ENCODE results near the gene AVPR2. TPM values are rescaled to one million over a fixed set of nuclear protein-coding genes. Genes with fewer than 3 reads are reported as not detected.

Gene AVPR2
- total RNA-seq, 1 experiment from 2014 or later = not detected

- ChIA-PET CTCF (no interaction called here), POLR2A (no interaction called here), RAD21 (ENCODE audit: low non-redundant PET in 1 of 2, low total read pairs in 2 of 2, uncharacterized antibody in 2 of 2, unreplicated experiment in 2 of 2) (no interaction called here)
- peaks cover 6% of the 10 kb centered on the region; the same call in 1 of the 2 replicates for H3K27me3 ChIP-seq (ENCODE audit: insufficient read depth, low read length)
- DNase-seq (ENCODE audit: low read depth, low spot score) (no peak), ATAC-seq (no peak)
- no peak overlapping the region for H3K27ac ChIP-seq (ENCODE audit: low read depth, low read length)
- H3K36me3 ChIP-seq (ENCODE audit: control insufficient read depth in 1 of 2, insufficient read depth in 2 of 2, low read length in 2 of 2) = no peaks in the 10 kb centered on the region
- intact Hi-C loops (cut with micrococcal nuclease) = no loop called here
- no peak for TF ChIP-seq EGR1 (IDR thresholded peaks at IDR 0.05; ENCODE audit: low read depth)
- TF ChIP-seq SIN3A (IDR thresholded peaks at IDR 0.05; ENCODE audit: low read depth) = no peak
- TF ChIP-seq MAX (IDR thresholded peaks at IDR 0.05) = no peak
- TF ChIP-seq CBX3 (IDR thresholded peaks at IDR 0.05; ENCODE audit: low read depth) = no peak
- TF ChIP-seq ELF1 (IDR thresholded peaks at IDR 0.05; ENCODE audit: borderline replicate concordance, low read depth) = no peak
- no peak for TF ChIP-seq JUND (IDR thresholded peaks at IDR 0.05)
- no peak for TF ChIP-seq SP1 (IDR thresholded peaks at IDR 0.05; ENCODE audit: low read depth)
- no peak for TF ChIP-seq POLR2A (IDR thresholded peaks at IDR 0.05; ENCODE audit: borderline replicate concordance, extremely low read depth, insufficient read depth, insufficient read length)
- TF ChIP-seq REST (IDR thresholded peaks at IDR 0.05; ENCODE audit: low read depth) = no peak
- TF ChIP-seq ZBTB33 (IDR thresholded peaks at IDR 0.05; ENCODE audit: extremely low read depth, insufficient replicate concordance, low read length) = no peak
- no peak for TF ChIP-seq CTCF (IDR thresholded peaks at IDR 0.05 in 2 of 3, conservative IDR thresholded peaks at IDR 0.05 in 1 of 3; ENCODE audit: borderline replicate concordance in 1 of 3, insufficient read depth in 1 of 3, low read depth in 2 of 3, low read length in 2 of 3)
- TF ChIP-seq EZH2 (IDR thresholded peaks at IDR 0.05) = no peak
- no peak for TF ChIP-seq TCF7L2 (IDR thresholded peaks at IDR 0.05; ENCODE audit: borderline replicate concordance, extremely low read depth, insufficient read depth, insufficient read length)
- TF ChIP-seq ZFX (IDR thresholded peaks at IDR 0.05) = no peak
- TF ChIP-seq POLR2AphosphoS5 (IDR thresholded peaks at IDR 0.05; ENCODE audit: low read depth, low read length) = no peak
- H3K4me2 ChIP-seq (ENCODE audit: low read length) = no peak overlapping the region
- H2AFZ ChIP-seq (ENCODE audit: low read depth, low read length, poor library complexity, severe bottlenecking) = no peak overlapping the region
- no TSS peak for BruUV-seq (replicated peaks)
- H3K79me2 ChIP-seq (ENCODE audit: insufficient read depth, low read length) = no peaks in the 10 kb centered on the region
- H3K9ac ChIP-seq (ENCODE audit: low read length) = no peak overlapping the region
- H3K4me1 ChIP-seq (ENCODE audit: control insufficient read depth in 1 of 2, insufficient read depth in 2 of 2, low read length in 2 of 2) = no peaks in the 10 kb centered on the region
- H4K20me1 ChIP-seq (ENCODE audit: insufficient read depth) = no peaks in the 10 kb centered on the region
- no peaks in the 10 kb centered on the region for H3K9me3 ChIP-seq (ENCODE audit: control insufficient read depth in 1 of 2, insufficient read depth in 1 of 2, low read depth in 1 of 2, low read length in 2 of 2)
- no peak overlapping the region for H3K4me3 ChIP-seq (replicated peaks in 1 of 2; ENCODE audit: low read depth in 1 of 2, low read length in 2 of 2)
- H3K9me2 ChIP-seq (ENCODE audit: insufficient read depth) = no peaks in the 10 kb centered on the region
These were observed 49.8 kb upstream of the AVPR2 start for GRCh38 chrX:153854702-153855101.

Measured in HCT116 (cell line).